Esophagus squamous epithelium (tissue), 5 donors: ENCODE results near the gene USF2. TPM values are rescaled to one million over a fixed set of nuclear protein-coding genes. Genes with fewer than 3 reads are reported as not detected.

ENCODE experiments used
- DNase-seq: peaks from one replicate; lab custom pipeline; 2025; lab: John Stamatoyannopoulos, UW
- H3K27ac ChIP-seq, 4 donors: fragments of 200-600 bp; sonication (generic); one replicate each; pipeline ENCODE4 v1.5.1; 2016 to 2019; ENCODE audit warnings: mild to moderate bottlenecking in 1 of 4
- H3K27me3 ChIP-seq, 4 donors: fragments of 200-600 bp; sonication (generic); 1 replicate in 3 of 4; 2 replicates in 1 of 4; pipeline versions ENCODE4 v1.5.1 to v1.6.0; 2017 to 2021; ENCODE audit warnings: antibody characterized with exemption in 1 of 4
- H3K36me3 ChIP-seq, 3 donors: fragments of 200-600 bp; sonication (generic); one replicate each; pipeline ENCODE4 v1.5.1; 2016 to 2019
- H3K4me1 ChIP-seq, 3 donors: fragments of 200-600 bp; sonication (generic); one replicate each; pipeline ENCODE4 v1.5.1; 2017 to 2019
- H3K4me3 ChIP-seq, 4 donors: fragments of 200-600 bp; sonication (generic); 1 replicate in 3 of 4; 2 replicates in 1 of 4; pipeline ENCODE4 v1.5.1; 2016 to 2019; ENCODE audit warnings: mild to moderate bottlenecking in 2 of 4, moderate library complexity in 1 of 4
- H3K9me3 ChIP-seq, 3 donors: fragments of 200-600 bp; sonication (generic); one replicate each; pipeline ENCODE4 v1.5.1; 2016 to 2019
- CTCF ChIP-seq, 6 experiments: fragments of 450-650 bp in 4 of 6; fragments of 200-600 bp in 2 of 6; sonication (generic) in 2 of 6; IDR thresholded peaks; one replicate each; pipeline ENCODE4 v1.5.1; 2016 to 2019; ENCODE audit warnings: antibody characterized with exemption in 6 of 6, mild to moderate bottlenecking in 4 of 6, moderate library complexity in 4 of 6
- POLR2A ChIP-seq, 4 donors: fragments of 450-650 bp; IDR thresholded peaks; one replicate each; pipeline ENCODE4 v1.6.1; 2017; ENCODE audit warnings: antibody characterized with exemption in 4 of 4, mild to moderate bottlenecking in 4 of 4, moderate library complexity in 3 of 4
- WGBS, 2 donors: methylation state at CpG; one replicate each; pipeline ENCODE4 v1.1.5; 2018; 5-methylcytosine and 5-hydroxymethylcytosine counted together
- intact Hi-C: fragments of 100-400 bp; cut with DNase I; formaldehyde crosslinking; loops from one replicate; pipeline ENCODE4 v1.15.0; 2022
- total RNA-seq, 4 donors: library from RNA; depleted of rRNA; stranded (reverse); fragments of >200 nt; gene quantifications; one replicate each; pipeline ENCODE4 v1.1.0, GENCODE V29; 2016
- donor health status: DM: yes; HTN: yes; CAD: no.

Gene USF2
- total RNA-seq, 4 donors from 2014 or later = 56.1 to 79.7 (median 59.0) TPM

GRCh38 chr19:35223084-35223790 is 45.5 kb upstream of the USF2 start:
- intact Hi-C loops = no loop called here
- Histone ChIP-seq H3K27ac (no peak overlapping the region), H3K9me3 (no peaks in the 10 kb centered on the region), H3K27me3 (no peaks in the 10 kb centered on the region), H3K36me3 (no peaks in the 10 kb centered on the region), H3K4me1 (peaks cover 0 to 9% (median 0%) of the 10 kb centered on the region in 3 donors), H3K4me3 (no peak overlapping the region)
- 55 to 75% methylated on average over 2 to 6 of the region's 6 CpGs for WGBS, 2 donors
- TF ChIP-seq CTCF (IDR thresholded peaks at IDR 0.05) (no peak), POLR2A (IDR thresholded peaks at IDR 0.05) (no peak)
- DNase-seq = no peak

- no peak for DNase-seq
- TF ChIP-seq CTCF (IDR thresholded peaks at IDR 0.05) (no peak), POLR2A (IDR thresholded peaks at IDR 0.05) (no peak)
- Histone ChIP-seq H3K36me3 (no peaks in the 10 kb centered on the region), H3K27me3 (no peaks in the 10 kb centered on the region), H3K4me1 (peaks cover 0 to 9% (median 0%) of the 10 kb centered on the region in 3 donors), H3K9me3 (no peaks in the 10 kb centered on the region), H3K27ac (no peak overlapping the region), H3K4me3 (no peak overlapping the region)
- WGBS, 2 donors = 44 to 74% methylated on average over 2 to 4 of the region's 4 CpGs
- intact Hi-C loops = no loop called here
These were observed 44.8 kb upstream of the USF2 start for GRCh38 chr19:35223862-35224505.

GRCh38 chr19:35224681-35225571 is 43.8 kb upstream of the USF2 start:
- 47 to 66% methylated on average over 14 to 21 of the region's 41 CpGs for WGBS, 2 donors
- no peak for DNase-seq
- Histone ChIP-seq H3K9me3 (no peaks in the 10 kb centered on the region), H3K4me3 (no peak overlapping the region), H3K27me3 (no peaks in the 10 kb centered on the region), H3K27ac (no peak overlapping the region), H3K4me1 (peaks cover 0 to 9% (median 0%) of the 10 kb centered on the region in 3 donors), H3K36me3 (no peaks in the 10 kb centered on the region)
- intact Hi-C loops = no loop called here
- TF ChIP-seq CTCF (IDR thresholded peaks at IDR 0.05) (no peak), POLR2A (IDR thresholded peaks at IDR 0.05) (no peak)

GRCh38 chr19:35225951-35226350 is 42.8 kb upstream of the USF2 start:
- Histone ChIP-seq H3K36me3 (no peaks in the 10 kb centered on the region), H3K9me3 (no peaks in the 10 kb centered on the region), H3K27me3 (no peaks in the 10 kb centered on the region), H3K27ac (no peak overlapping the region), H3K4me3 (no peak overlapping the region), H3K4me1 (peaks cover 0 to 9% (median 0%) of the 10 kb centered on the region in 3 donors)
- TF ChIP-seq CTCF (IDR thresholded peaks at IDR 0.05) = no peak
- no peak for TF ChIP-seq POLR2A (IDR thresholded peaks at IDR 0.05)
- intact Hi-C loops = no loop called here
- no peak for DNase-seq
- WGBS, 2 donors = 64 to 79% methylated on average over 2 to 6 of the region's 6 CpGs
